ENCODE measurements around the gene UAP1L1. TPM values are rescaled to one million over a fixed set of nuclear protein-coding genes. Genes with fewer than 3 reads are reported as not detected.

Gene UAP1L1
- total RNA-seq, 4 donors from 2014 or later: 5.0 to 10.1 (median 6.8) TPM

- 76% methylated on average over 27 of the region's 30 CpGs for WGBS
- no peak for TF ChIP-seq CTCF (IDR thresholded peaks at IDR 0.05)
- TF ChIP-seq POLR2A (IDR thresholded peaks at IDR 0.05): no peak
- no peak for TF ChIP-seq POLR2AphosphoS5 (IDR thresholded peaks at IDR 0.05)
- TF ChIP-seq EP300 (IDR thresholded peaks at IDR 0.05): no peak
- H3K27ac ChIP-seq: no peak overlapping the region
- DNase-seq (ENCODE audit: low spot score in 2 of 2): no peak
- no peaks in the 10 kb centered on the region for H3K9me3 ChIP-seq
- no peaks in the 10 kb centered on the region for H3K27me3 ChIP-seq
- no peak overlapping the region for H3K4me3 ChIP-seq
- H3K36me3 ChIP-seq: peaks cover 71% of the 10 kb centered on the region
- H3K4me1 ChIP-seq: no peaks in the 10 kb centered on the region
These were observed 18.6 kb downstream of the UAP1L1 start for GRCh38 chr9:137095664-137096517.

- no peak for DNase-seq (ENCODE audit: low spot score in 2 of 2)
- WGBS: 96% methylated on average over 20 of the region's 31 CpGs
- Histone ChIP-seq H3K36me3 (peaks cover 72% of the 10 kb centered on the region), H3K9me3 (no peaks in the 10 kb centered on the region), H3K4me1 (no peaks in the 10 kb centered on the region), H3K27ac (no peak overlapping the region), H3K27me3 (no peaks in the 10 kb centered on the region), H3K4me3 (no peak overlapping the region)
- TF ChIP-seq POLR2AphosphoS5 (IDR thresholded peaks at IDR 0.05): no peak
- TF ChIP-seq CTCF (IDR thresholded peaks at IDR 0.05): no peak
- no peak for TF ChIP-seq EP300 (IDR thresholded peaks at IDR 0.05)
- TF ChIP-seq POLR2A (IDR thresholded peaks at IDR 0.05): no peak
These were observed 19.6 kb downstream of the UAP1L1 start for GRCh38 chr9:137096785-137097546.

GRCh38 chr9:137097761-137098462 lies 20.6 kb downstream of the UAP1L1 start:
- 95% methylated on average over 4 of the region's 20 CpGs for WGBS
- H3K4me3 ChIP-seq: no peak overlapping the region
- H3K36me3 ChIP-seq: peaks cover 74% of the 10 kb centered on the region
- no peaks in the 10 kb centered on the region for H3K4me1 ChIP-seq
- no peaks in the 10 kb centered on the region for H3K27me3 ChIP-seq
- H3K9me3 ChIP-seq: no peaks in the 10 kb centered on the region
- TF ChIP-seq POLR2AphosphoS5 (IDR thresholded peaks at IDR 0.05) (no peak), POLR2A (IDR thresholded peaks at IDR 0.05) (no peak), CTCF (IDR thresholded peaks at IDR 0.05) (no peak), EP300 (IDR thresholded peaks at IDR 0.05) (no peak)
- no peak for DNase-seq (ENCODE audit: low spot score in 2 of 2)
- no peak overlapping the region for H3K27ac ChIP-seq

GRCh38 chr9:137099231-137099630 lies 21.9 kb downstream of the UAP1L1 start:
- DNase-seq (ENCODE audit: low spot score in 2 of 2): no peak
- no peaks in the 10 kb centered on the region for H3K9me3 ChIP-seq
- peaks cover 82% of the 10 kb centered on the region for H3K36me3 ChIP-seq
- no peaks in the 10 kb centered on the region for H3K4me1 ChIP-seq
- H3K27me3 ChIP-seq: no peaks in the 10 kb centered on the region
- 92% methylated on average over 11 of the region's 14 CpGs for WGBS
- H3K27ac ChIP-seq: no peak overlapping the region
- H3K4me3 ChIP-seq: no peak overlapping the region
- TF ChIP-seq POLR2AphosphoS5 (IDR thresholded peaks at IDR 0.05) (no peak), POLR2A (IDR thresholded peaks at IDR 0.05) (no peak), EP300 (IDR thresholded peaks at IDR 0.05) (no peak), CTCF (IDR thresholded peaks at IDR 0.05) (no peak)

All from suprapubic skin (tissue), 4 donors.